HFFc6 (cell line): ENCODE measurements around the gene RMDN2. TPM values are rescaled to one million over a fixed set of nuclear protein-coding genes. Genes with fewer than 3 reads are reported as not detected.

ENCODE experiments used
- DNase-seq: peaks from one replicate; pipeline ENCODE4 v3.0.0-alpha.2; 2018
- H3K27ac Mint-ChIP-seq: 2 replicates; pipeline ENCODE4 v1.8.0; 2020; ENCODE audit warnings: mild to moderate bottlenecking, mixed read lengths
- H3K27me3 Mint-ChIP-seq: 2 replicates; pipeline ENCODE4 v1.8.0; 2021; ENCODE audit warnings: mild to moderate bottlenecking, moderate library complexity, mixed read lengths; ENCODE audit not compliant: insufficient read depth
- H3K36me3 Mint-ChIP-seq: 2 replicates; pipeline ENCODE4 v1.8.0; 2021; ENCODE audit warnings: low read depth, mixed read lengths
- H3K4me1 Mint-ChIP-seq: 2 replicates; pipeline ENCODE4 v1.8.0; 2020; ENCODE audit warnings: low read depth, mixed read lengths
- H3K4me3 Mint-ChIP-seq: 2 replicates; pipeline ENCODE4 v1.8.0; 2020; ENCODE audit warnings: mild to moderate bottlenecking, moderate library complexity, mixed read lengths
- H3K9me3 Mint-ChIP-seq: 2 replicates; pipeline ENCODE4 v1.8.0; 2020; ENCODE audit warnings: mild to moderate bottlenecking, mixed read lengths
- total RNA-seq, 6 experiments: library from RNA; stranded (reverse); fragmentation: NEBNext Ultra II Directional; extraction: Animal tissue kit (Norgen Biotek cat#: 25700); gene quantifications; 2 replicates in 1 of 6; 3 replicates in 5 of 6; pipeline ENCODE4 v1.2.3, GENCODE V29; 2021
- TF ChIP-seq, protein P1 (sequence below): fragments of 200-600 bp; sonication (generic); IDR thresholded peaks from 2 replicates; pipeline ENCODE4 v1.5.0; 2021; ENCODE audit warnings: antibody characterized with exemption, mild to moderate bottlenecking

RMDN2 gene
- total RNA-seq, 6 experiments from 2014 or later = 2.6 to 6.7 (median 3.4) TPM

DNA sequence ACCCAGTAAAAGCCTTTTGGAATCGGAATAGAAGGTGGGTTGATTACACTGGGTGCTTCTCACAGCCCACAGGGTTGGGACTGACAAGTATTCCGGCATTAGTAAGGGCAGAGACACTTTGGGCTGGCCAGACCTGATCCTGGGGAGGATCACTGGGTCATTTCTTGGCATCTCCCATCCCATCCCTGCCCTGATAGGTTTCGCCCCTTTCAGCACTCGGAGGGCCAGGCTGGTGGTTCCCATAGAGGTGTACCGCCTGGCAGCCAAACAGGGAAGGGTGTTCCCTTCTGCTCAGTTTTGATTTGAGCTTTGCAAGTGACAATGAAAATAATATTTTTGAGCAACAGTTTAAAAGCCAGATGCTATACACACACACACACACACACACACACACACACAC is 113.6 kb downstream of the RMDN2 start:
- H3K27ac Mint-ChIP-seq = no peak overlapping the region
- DNase-seq = no peak
- peaks cover 43% of the 10 kb centered on the region for H3K27me3 Mint-ChIP-seq
- 0 out of 2 replicates have a peak, but pooled peaks cover 4% of the 10 kb centered on the region for H3K4me1 Mint-ChIP-seq
- no peaks in the 10 kb centered on the region; the same call in 1 of the 2 replicates for H3K9me3 Mint-ChIP-seq
- no peaks in the 10 kb centered on the region for H3K36me3 Mint-ChIP-seq
- TF ChIP-seq, protein P1, sequence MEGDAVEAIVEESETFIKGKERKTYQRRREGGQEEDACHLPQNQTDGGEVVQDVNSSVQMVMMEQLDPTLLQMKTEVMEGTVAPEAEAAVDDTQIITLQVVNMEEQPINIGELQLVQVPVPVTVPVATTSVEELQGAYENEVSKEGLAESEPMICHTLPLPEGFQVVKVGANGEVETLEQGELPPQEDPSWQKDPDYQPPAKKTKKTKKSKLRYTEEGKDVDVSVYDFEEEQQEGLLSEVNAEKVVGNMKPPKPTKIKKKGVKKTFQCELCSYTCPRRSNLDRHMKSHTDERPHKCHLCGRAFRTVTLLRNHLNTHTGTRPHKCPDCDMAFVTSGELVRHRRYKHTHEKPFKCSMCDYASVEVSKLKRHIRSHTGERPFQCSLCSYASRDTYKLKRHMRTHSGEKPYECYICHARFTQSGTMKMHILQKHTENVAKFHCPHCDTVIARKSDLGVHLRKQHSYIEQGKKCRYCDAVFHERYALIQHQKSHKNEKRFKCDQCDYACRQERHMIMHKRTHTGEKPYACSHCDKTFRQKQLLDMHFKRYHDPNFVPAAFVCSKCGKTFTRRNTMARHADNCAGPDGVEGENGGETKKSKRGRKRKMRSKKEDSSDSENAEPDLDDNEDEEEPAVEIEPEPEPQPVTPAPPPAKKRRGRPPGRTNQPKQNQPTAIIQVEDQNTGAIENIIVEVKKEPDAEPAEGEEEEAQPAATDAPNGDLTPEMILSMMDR = no peak
- H3K4me3 Mint-ChIP-seq = no peak overlapping the region

DNA sequence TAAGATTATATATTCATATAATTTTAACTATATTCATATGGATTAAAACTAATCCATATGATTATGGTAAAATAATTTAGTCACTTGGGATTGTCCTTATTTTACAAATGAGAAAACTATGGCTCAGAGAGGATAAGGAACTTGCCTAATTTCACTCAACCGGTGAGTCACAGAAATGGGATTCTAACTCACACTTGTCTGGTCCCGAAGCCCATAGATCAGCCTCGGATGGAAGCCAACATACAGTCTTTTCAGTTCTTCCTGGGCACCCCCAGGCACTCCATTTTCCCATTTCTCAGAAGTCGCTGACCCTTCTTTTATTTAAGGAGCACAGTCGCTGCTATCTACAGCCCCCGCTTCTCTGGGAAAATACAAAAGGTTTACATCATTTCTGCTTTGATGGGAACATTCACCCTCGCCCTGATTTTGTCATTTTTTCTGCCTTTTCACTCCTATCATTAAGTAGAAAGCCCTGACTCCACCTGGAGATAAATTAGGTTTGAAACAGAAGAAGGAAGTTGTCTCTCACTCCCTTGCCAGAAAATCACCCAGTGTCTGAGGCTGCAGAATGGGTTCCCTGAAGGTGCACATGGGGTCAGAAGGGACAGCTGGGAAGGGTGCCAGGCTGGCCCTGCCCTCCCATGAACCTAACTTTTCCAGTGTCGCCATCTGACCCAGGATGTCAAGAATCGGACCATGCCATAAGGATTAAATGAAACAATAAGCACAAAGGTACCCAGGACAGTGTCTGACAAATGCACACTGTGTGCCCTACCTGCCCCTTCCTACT is 114.2 kb downstream of the RMDN2 start:
- TF ChIP-seq, protein P1 = no peak
- Mint-ChIP-seq H3K27me3 (peaks cover 43% of the 10 kb centered on the region), H3K4me3 (no peak overlapping the region), H3K27ac (no peak overlapping the region), H3K36me3 (no peaks in the 10 kb centered on the region), H3K9me3 (no peaks in the 10 kb centered on the region; the same call in 1 of the 2 replicates), H3K4me1 (0 out of 2 replicates have a peak, but pooled peaks cover 4% of the 10 kb centered on the region)
- no peak for DNase-seq

DNA sequence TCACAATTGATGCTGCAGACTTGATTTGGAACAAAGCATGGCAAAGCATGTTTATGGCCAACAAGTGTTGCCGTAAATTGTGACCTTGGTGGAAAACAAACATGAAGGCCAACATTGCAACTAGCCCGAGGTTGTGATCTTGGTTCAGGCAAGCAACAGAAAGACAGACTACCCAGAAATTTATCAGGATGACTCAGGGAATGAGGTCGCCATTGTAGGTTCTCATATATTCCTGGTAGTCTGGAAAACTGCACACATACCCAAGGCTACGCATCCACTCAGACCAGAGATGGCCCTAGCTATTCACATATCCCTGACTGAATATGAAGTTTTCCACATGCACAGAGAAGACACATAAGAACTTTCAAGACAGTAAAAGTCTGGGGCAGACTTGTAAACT is 120.7 kb downstream of the RMDN2 start:
- Mint-ChIP-seq H3K27me3 (peaks cover 35% of the 10 kb centered on the region), H3K36me3 (no peaks in the 10 kb centered on the region), H3K4me3 (no peak overlapping the region), H3K27ac (no peak overlapping the region), H3K4me1 (no peaks in the 10 kb centered on the region), H3K9me3 (no peaks in the 10 kb centered on the region; the same call in 1 of the 2 replicates)
- DNase-seq = no peak
- TF ChIP-seq, protein P1 = no peak

DNA sequence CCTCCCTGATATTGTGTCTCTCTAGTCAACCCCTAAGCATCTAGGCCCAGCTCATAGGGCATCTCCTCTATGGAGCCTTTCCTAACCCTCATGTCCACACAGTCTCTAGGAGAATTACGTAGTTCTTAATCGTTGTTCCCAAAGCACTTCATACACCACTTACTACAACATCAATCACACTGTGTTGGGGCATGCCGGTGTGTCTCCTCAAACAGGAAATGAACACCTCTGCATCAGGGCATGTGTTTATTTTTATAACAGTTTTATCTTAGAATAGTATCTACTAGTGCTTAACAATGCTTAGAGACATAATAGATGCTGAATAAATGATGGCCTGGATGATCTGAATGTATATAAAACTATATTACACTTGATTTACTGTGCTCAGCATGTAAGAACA is 131.1 kb downstream of the RMDN2 start:
- no peak for DNase-seq
- H3K4me1 Mint-ChIP-seq = no peaks in the 10 kb centered on the region
- no peaks in the 10 kb centered on the region for H3K36me3 Mint-ChIP-seq

DNA sequence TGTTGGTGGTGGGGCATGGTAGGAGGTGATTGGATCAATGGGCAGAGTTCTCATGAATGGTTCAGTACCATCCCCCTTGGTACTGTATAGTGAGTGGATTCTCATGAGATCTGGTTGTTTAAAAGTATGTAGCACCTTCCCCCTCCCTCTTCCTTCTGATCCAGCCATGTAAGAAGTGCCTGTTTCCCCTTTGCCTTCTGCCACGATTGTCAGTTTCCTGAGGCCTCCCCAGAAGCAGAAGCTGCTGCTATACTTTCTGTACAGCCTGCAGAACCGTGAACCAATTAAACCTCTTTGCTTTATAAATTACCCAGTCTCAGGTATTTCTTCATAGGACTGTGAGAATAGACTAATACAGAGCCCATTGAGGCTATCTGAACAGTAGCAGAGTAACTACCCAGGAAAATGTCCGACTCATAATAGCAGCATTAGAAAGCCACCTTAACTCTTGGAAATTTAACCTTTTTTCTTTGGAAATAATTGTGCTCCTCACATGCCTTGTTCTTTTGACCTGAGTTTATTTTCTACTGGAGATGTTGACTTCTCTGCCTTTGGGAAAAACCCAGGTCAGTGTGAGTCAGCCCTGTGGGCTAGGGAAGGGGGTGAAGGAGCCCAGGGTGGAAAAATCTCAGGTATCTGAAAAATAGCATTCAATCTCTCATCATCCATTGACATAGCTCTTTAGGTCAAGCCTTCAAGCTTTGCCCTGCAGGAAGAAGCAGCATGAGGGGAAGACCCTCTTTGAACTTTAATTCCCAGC is 132.7 kb downstream of the RMDN2 start:
- H3K4me1 Mint-ChIP-seq = no peaks in the 10 kb centered on the region
- H3K9me3 Mint-ChIP-seq = no peaks in the 10 kb centered on the region
- H3K36me3 Mint-ChIP-seq = no peaks in the 10 kb centered on the region
- no peak overlapping the region for H3K27ac Mint-ChIP-seq
- DNase-seq = no peak
- peaks cover 20% of the 10 kb centered on the region for H3K27me3 Mint-ChIP-seq
- TF ChIP-seq, protein P1 = no peak
- H3K4me3 Mint-ChIP-seq = no peak overlapping the region

More for the DNA sequence above, 131.1 kb downstream of the RMDN2 start:
- Mint-ChIP-seq H3K9me3 (no peaks in the 10 kb centered on the region), H3K27me3 (peaks cover 17% of the 10 kb centered on the region), H3K4me3 (no peak overlapping the region), H3K27ac (no peak overlapping the region)
- TF ChIP-seq, protein P1 = no peak
